Measurements from ENCODE around the gene U2AF2.

U2AF2 gene

GRCh38 chr19:55649268-55650125 is 5.3 kb upstream of the U2AF2 start:
- Histone ChIP-seq H3K27me3 (ENCODE audit: low read depth, low read length) (no peaks in the 10 kb centered on the region), H4K20me1 (ENCODE audit: insufficient read depth, low read length) (no peaks in the 10 kb centered on the region), H2AFZ (ENCODE audit: low read depth, low read length) (no peak overlapping the region), H3K9me3 (ENCODE audit: insufficient read depth, low read length) (no peaks in the 10 kb centered on the region), H3K4me2 (ENCODE audit: low read length) (peak overlapping the region; percentile 91), H3K4me3 (ENCODE audit: low read length) (peak overlapping the region; percentile 83; the same call in 1 of the 2 replicates), H3K79me2 (ENCODE audit: low read length) (peaks cover 34% of the 10 kb centered on the region), H3K4me1 (ENCODE audit: low read length) (peaks cover 30% of the 10 kb centered on the region), H3K9ac (ENCODE audit: low read length) (no peak overlapping the region; the same call in 1 of the 2 replicates), H3K27ac (ENCODE audit: low read length) (no peak overlapping the region), H3K36me3 (replicated peaks; ENCODE audit: low read depth, low read length) (peaks cover 10% of the 10 kb centered on the region)
- TF ChIP-seq CTCF (IDR thresholded peaks at IDR 0.05; ENCODE audit: low read depth, low read length) (no peak), EZH2phosphoT487 (IDR thresholded peaks at IDR 0.05; ENCODE audit: low read depth) (no peak)

- H3K4me2 ChIP-seq (ENCODE audit: low read length), result no peak overlapping the region
- H3K27ac ChIP-seq (ENCODE audit: low read length), result no peak overlapping the region
- H3K36me3 ChIP-seq (replicated peaks; ENCODE audit: low read depth, low read length), result peaks cover 5% of the 10 kb centered on the region
- no peaks in the 10 kb centered on the region for H3K9me3 ChIP-seq (ENCODE audit: insufficient read depth, low read length)
- H4K20me1 ChIP-seq (ENCODE audit: insufficient read depth, low read length), result no peaks in the 10 kb centered on the region
- H3K4me1 ChIP-seq (ENCODE audit: low read length), result peaks cover 24% of the 10 kb centered on the region
- peaks cover 27% of the 10 kb centered on the region for H3K79me2 ChIP-seq (ENCODE audit: low read length)
- H2AFZ ChIP-seq (ENCODE audit: low read depth, low read length), result no peak overlapping the region
- no peak overlapping the region for H3K4me3 ChIP-seq (ENCODE audit: low read length)
- no peaks in the 10 kb centered on the region for H3K27me3 ChIP-seq (ENCODE audit: low read depth, low read length)
- H3K9ac ChIP-seq (ENCODE audit: low read length), result no peak overlapping the region
- no peak for TF ChIP-seq EZH2phosphoT487 (IDR thresholded peaks at IDR 0.05; ENCODE audit: low read depth)
- TF ChIP-seq CTCF (IDR thresholded peaks at IDR 0.05; ENCODE audit: low read depth, low read length), result no peak
Measured at GRCh38 chr19:55650126-55650557, 4.7 kb upstream of the U2AF2 start.

- peaks cover 2% of the 10 kb centered on the region for H3K36me3 ChIP-seq (replicated peaks; ENCODE audit: low read depth, low read length)
Measured at GRCh38 chr19:55650602-55651230, 4.1 kb upstream of the U2AF2 start.

More at GRCh38 chr19:55650602-55651230, 4.1 kb upstream of the U2AF2 start:
- Histone ChIP-seq H3K9me3 (ENCODE audit: insufficient read depth, low read length) (no peaks in the 10 kb centered on the region), H3K9ac (ENCODE audit: low read length) (no peak overlapping the region), H3K4me3 (ENCODE audit: low read length) (no peak overlapping the region), H2AFZ (ENCODE audit: low read depth, low read length) (no peak overlapping the region), H3K27me3 (ENCODE audit: low read depth, low read length) (no peaks in the 10 kb centered on the region), H3K4me2 (ENCODE audit: low read length) (no peak overlapping the region), H3K27ac (ENCODE audit: low read length) (no peak overlapping the region), H3K4me1 (ENCODE audit: low read length) (peaks cover 20% of the 10 kb centered on the region), H4K20me1 (ENCODE audit: insufficient read depth, low read length) (no peaks in the 10 kb centered on the region), H3K79me2 (ENCODE audit: low read length) (peaks cover 27% of the 10 kb centered on the region)
- no peak for TF ChIP-seq CTCF (IDR thresholded peaks at IDR 0.05; ENCODE audit: low read depth, low read length)
- no peak for TF ChIP-seq EZH2phosphoT487 (IDR thresholded peaks at IDR 0.05; ENCODE audit: low read depth)

Data from OCI-LY3 (cell line).